Measurements from ENCODE around the gene LIF.

DNA sequence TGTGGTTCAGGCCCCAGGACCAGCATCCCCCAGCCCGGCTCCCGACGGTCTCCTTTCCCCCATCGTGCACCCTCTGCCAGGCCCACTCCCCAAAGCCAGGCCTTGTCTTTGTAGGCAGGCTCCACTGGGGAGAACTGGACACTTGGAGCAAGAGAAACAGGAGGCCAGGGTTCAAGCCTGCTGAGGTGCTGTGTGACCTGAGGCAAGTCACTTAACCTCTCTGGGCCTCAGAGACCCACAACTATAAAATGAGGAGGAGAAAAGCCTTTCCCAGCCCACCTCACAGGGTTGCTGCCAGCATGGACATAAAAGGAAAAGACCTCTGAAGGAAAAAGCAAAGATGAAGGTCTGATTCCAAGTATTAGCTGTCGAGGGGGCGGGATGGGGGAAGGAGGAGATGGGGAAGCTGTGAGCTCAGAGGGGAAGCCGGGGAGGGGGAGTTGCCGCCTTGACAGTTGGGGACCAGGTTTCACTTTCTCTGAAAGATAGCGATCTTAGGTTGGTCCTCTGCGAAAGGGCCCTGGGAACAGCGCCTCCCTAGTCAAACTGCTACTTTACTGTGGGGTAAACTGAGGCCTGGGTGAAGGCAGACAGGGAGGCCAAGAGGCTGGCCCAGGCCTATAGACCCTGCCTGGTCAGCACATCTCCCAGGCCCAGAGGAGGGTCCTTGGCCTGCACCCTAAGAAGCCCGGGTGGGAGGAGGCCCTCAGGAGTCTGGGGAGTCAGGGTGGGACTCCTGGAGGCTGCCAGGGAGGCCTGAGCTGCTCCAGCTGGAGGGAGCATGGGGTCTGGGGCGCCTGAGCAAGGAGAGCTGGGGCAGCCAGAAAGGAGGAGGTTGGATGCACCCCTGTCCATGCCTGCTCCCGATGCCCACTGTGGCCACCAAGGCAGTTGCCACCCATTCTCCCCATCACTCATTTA is 21.1 kb upstream of the LIF start:
- TF ChIP-seq, protein P1, sequence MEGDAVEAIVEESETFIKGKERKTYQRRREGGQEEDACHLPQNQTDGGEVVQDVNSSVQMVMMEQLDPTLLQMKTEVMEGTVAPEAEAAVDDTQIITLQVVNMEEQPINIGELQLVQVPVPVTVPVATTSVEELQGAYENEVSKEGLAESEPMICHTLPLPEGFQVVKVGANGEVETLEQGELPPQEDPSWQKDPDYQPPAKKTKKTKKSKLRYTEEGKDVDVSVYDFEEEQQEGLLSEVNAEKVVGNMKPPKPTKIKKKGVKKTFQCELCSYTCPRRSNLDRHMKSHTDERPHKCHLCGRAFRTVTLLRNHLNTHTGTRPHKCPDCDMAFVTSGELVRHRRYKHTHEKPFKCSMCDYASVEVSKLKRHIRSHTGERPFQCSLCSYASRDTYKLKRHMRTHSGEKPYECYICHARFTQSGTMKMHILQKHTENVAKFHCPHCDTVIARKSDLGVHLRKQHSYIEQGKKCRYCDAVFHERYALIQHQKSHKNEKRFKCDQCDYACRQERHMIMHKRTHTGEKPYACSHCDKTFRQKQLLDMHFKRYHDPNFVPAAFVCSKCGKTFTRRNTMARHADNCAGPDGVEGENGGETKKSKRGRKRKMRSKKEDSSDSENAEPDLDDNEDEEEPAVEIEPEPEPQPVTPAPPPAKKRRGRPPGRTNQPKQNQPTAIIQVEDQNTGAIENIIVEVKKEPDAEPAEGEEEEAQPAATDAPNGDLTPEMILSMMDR (IDR thresholded peaks at IDR 0.05): no peak
- TF ChIP-seq POLR2A (IDR thresholded peaks at IDR 0.05; ENCODE audit: low read depth) (no peak), POLR2AphosphoS5 (IDR thresholded peaks at IDR 0.05) (no peak), EP300 (IDR thresholded peaks at IDR 0.05) (no peak)

Measured in esophagus muscularis mucosa (tissue), 4 donors.